Kidney (tissue), 14 donors: ENCODE measurements around the gene KREMEN1. TPM values are rescaled to one million over a fixed set of nuclear protein-coding genes. Genes with fewer than 3 reads are reported as not detected.

Experiments used
- DNase-seq, 5 donors: peaks; one replicate each; pipeline ENCODE4 v3.0.0-alpha.2; 2013 to 2020
- FAIRE-seq: peaks from 2 replicates; lab custom pipeline; 2012; peaks lifted over from hg19 to GRCh38; lab: Jason Lieb, UNC
- H3K27ac ChIP-seq, 2 donors: one replicate each; pipeline ENCODE4 v1.7.0; 2013; ENCODE audit warnings: low read depth in 2 of 2, low read length in 2 of 2, inconsistent platforms in 1 of 2
- H3K27me3 ChIP-seq: one replicate; pipeline ENCODE4 v1.7.1; 2013; ENCODE audit warnings: low read length, inconsistent platforms; ENCODE audit not compliant: control insufficient read depth, insufficient read depth
- H3K36me3 ChIP-seq, 3 donors: one replicate each; pipeline versions ENCODE4 v1.7.0 to v1.7.1; 2013; ENCODE audit warnings: low read length in 3 of 3, control low read depth in 1 of 3, inconsistent platforms in 1 of 3; ENCODE audit not compliant: insufficient read depth in 3 of 3, control insufficient read depth in 2 of 3
- H3K4me1 ChIP-seq, 3 donors: one replicate each; pipeline versions ENCODE4 v1.7.0 to v1.7.1; 2013; ENCODE audit warnings: low read length in 3 of 3, inconsistent platforms in 1 of 3, low read depth in 1 of 3; ENCODE audit not compliant: control insufficient read depth in 2 of 3, insufficient read depth in 2 of 3
- H3K4me3 ChIP-seq, 3 donors: one replicate each; pipeline versions ENCODE4 v1.7.0 to v1.8.1; 2013; ENCODE audit warnings: low read length in 3 of 3, control low read depth in 1 of 3, inconsistent platforms in 1 of 3
- H3K9ac ChIP-seq, 3 donors: one replicate each; pipeline versions ENCODE4 v1.7.0 to v1.7.1; 2013; ENCODE audit warnings: low read length in 3 of 3, control low read depth in 1 of 3, inconsistent platforms in 1 of 3
- H3K9me3 ChIP-seq, 3 donors: one replicate each; pipeline versions ENCODE4 v1.7.0 to v1.7.1; 2013; ENCODE audit warnings: low read length in 3 of 3, control low read depth in 1 of 3, inconsistent platforms in 1 of 3; ENCODE audit not compliant: control insufficient read depth in 2 of 3, insufficient read depth in 1 of 3
- intact Hi-C: fragments of 100-400 bp; cut with DNase I; formaldehyde crosslinking; loops from one replicate; pipeline ENCODE4 v1.11.1; 2022
- polyA plus RNA-seq: library from polyadenylated mRNA; stranded (reverse); fragments of 350-450 nt; fragmentation: Illumina TruSeq; extraction: RNeasy Lipid Tissue Mini Kit (QIAGEN cat#74804); gene quantifications from one replicate; pipeline ENCODE4 v1.2.3, GENCODE V29; 2014; ENCODE audit warnings: low read depth, low replicate concordance; ENCODE audit not compliant: insufficient read depth
- total RNA-seq: library from RNA; stranded (reverse); fragmentation: NEBNext Ultra II Directional; extraction: Animal tissue kit (Norgen Biotek cat#: 25700); gene quantifications from one replicate; pipeline ENCODE4 v1.2.1, GENCODE V29; 2021
- TF ChIP-seq, protein P1 (sequence below): IDR thresholded peaks from 3 replicates; pipeline ENCODE4 v1.5.1; 2012; ENCODE audit warnings: mild to moderate bottlenecking, moderate library complexity, borderline replicate concordance; ENCODE audit not compliant: insufficient read depth; ENCODE audit errors: extremely low read depth
- donor health status: control.
- donor health status: control.
- donor health status: control.
- donor health status: control.
- donor health status: control.
- donor health status: DM: yes; HTN: yes; CAD: no.
- donor health status: Normal renal cell carcinoma (clear cell type).

Gene KREMEN1
- total and polyA plus RNA-seq, 2 donors from 2014 or later, result 9.3 to 16.2 TPM

DNA sequence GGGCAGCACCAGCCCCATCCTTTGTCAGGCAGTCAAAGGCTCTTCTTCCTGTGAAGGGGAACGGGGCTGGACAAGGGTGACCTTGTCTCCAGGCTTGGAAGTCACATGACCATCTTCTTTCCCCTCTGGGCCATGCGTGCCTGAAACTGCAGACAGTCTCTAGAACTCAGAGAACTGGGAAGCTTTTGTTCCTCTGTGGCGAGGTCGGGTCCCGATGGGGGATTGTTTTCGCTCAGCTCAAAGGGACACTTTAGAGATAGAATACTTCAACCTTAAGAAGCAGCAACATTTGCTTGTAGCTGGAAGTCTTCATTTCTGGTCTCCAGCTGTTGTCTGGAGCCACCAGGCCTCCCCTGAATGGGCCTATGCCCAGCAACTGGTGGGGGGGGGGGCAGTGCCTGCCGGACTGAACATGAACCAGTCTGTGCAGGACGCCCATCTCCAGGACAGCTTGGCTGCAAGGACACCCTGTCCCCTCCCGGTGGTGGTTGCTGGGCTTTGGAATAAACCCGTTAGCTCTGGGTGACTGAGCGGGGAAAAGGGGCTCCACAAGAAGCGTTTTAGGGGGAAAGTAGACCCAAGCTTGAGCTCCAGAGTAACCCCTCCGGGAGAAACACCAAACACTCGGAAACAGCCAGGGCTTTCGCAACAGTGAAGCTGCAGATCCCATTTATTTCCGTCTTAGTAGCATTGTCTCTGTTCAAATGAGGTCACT is 77.2 kb downstream of the KREMEN1 start:
- Histone ChIP-seq H3K4me1 (peaks cover 5 to 9% (median 5%) of the 10 kb centered on the region in 3 donors), H3K4me3 (no peak overlapping the region), H3K9me3 (no peaks in the 10 kb centered on the region), H3K36me3 (peaks cover 0 to 2% (median 0%) of the 10 kb centered on the region in 3 donors), H3K9ac (no peak overlapping the region), H3K27ac (no peak overlapping the region), H3K27me3 (no peaks in the 10 kb centered on the region)
- no peak for FAIRE-seq
- intact Hi-C loops, result no loop called here
- peak in 1 of 5 donors; percentile 59 for DNase-seq
- TF ChIP-seq, protein P1, sequence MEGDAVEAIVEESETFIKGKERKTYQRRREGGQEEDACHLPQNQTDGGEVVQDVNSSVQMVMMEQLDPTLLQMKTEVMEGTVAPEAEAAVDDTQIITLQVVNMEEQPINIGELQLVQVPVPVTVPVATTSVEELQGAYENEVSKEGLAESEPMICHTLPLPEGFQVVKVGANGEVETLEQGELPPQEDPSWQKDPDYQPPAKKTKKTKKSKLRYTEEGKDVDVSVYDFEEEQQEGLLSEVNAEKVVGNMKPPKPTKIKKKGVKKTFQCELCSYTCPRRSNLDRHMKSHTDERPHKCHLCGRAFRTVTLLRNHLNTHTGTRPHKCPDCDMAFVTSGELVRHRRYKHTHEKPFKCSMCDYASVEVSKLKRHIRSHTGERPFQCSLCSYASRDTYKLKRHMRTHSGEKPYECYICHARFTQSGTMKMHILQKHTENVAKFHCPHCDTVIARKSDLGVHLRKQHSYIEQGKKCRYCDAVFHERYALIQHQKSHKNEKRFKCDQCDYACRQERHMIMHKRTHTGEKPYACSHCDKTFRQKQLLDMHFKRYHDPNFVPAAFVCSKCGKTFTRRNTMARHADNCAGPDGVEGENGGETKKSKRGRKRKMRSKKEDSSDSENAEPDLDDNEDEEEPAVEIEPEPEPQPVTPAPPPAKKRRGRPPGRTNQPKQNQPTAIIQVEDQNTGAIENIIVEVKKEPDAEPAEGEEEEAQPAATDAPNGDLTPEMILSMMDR, result no peak

DNA sequence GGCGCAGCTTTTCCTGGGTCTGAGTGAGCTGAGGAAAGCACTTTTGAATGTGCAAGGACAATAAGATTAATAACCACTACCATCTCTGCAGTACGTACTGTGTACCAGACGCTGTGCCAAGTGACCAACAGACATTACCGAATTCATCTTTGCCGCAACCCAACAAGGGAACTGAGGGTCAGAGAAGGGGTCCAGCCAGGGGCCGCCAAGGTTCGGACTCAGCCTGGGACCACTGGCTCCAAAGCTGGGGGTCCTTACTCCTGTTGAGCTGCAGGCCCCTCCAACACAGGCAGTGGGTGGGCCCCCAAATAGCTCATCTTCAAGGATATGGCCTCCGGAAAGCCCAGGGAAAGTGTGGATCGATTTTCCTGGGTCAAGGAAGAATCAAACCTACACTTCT is 77.9 kb downstream of the KREMEN1 start:
- intact Hi-C loops, result no loop called here
- no peaks in the 10 kb centered on the region for H3K9me3 ChIP-seq
- DNase-seq (peak in 1 of 5 donors; percentile 58), FAIRE-seq (no peak)
- H3K27me3 ChIP-seq, result no peaks in the 10 kb centered on the region
- peaks cover 5 to 9% (median 5%) of the 10 kb centered on the region in 3 donors for H3K4me1 ChIP-seq
- H3K27ac ChIP-seq, result no peak overlapping the region
- H3K4me3 ChIP-seq, result no peak overlapping the region
- peaks cover 0 to 2% (median 0%) of the 10 kb centered on the region in 3 donors for H3K36me3 ChIP-seq
- H3K9ac ChIP-seq, result no peak overlapping the region
- TF ChIP-seq, protein P1, result no peak

DNA sequence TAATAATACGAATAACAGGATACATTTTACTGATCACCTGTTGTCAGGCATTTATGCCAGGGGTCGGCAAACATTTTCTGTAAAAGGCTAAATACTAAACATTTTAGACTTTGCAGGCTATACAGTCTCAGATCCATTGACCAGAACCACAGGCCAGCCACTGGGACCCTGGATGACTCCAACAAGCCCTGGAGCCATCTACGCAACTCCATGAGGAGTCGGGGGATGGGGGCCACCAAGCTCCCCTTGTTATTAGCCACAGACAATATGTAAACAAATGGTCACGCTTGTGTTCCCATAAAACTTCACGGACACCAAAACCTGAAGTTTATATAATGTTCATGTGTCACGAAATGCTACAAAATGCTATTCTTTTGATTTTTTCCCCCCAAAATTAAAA is 78.5 kb downstream of the KREMEN1 start:
- Histone ChIP-seq H3K9me3 (no peaks in the 10 kb centered on the region), H3K27me3 (no peaks in the 10 kb centered on the region), H3K36me3 (peaks cover 0 to 2% (median 0%) of the 10 kb centered on the region in 3 donors), H3K27ac (no peak overlapping the region), H3K4me3 (no peak overlapping the region), H3K9ac (no peak overlapping the region), H3K4me1 (peaks cover 5 to 9% (median 5%) of the 10 kb centered on the region in 3 donors)
- no peak for FAIRE-seq
- peak in 1 of 5 donors; percentile 28 for DNase-seq
- TF ChIP-seq, protein P1, result no peak
- intact Hi-C loops, result no loop called here
